Osteocyte (in vitro differentiated cells): ENCODE results near the gene COL27A1. TPM values are rescaled to one million over a fixed set of nuclear protein-coding genes. Genes with fewer than 3 reads are reported as not detected.
A peak's percentile ranks its signal among the peaks of the same experiment; 100 is the strongest.

Experiments used
- DNase-seq: peaks from one replicate; pipeline ENCODE4 v3.0.0; 2021; ENCODE audit warnings: mixed read lengths; ENCODE audit not compliant: unreplicated experiment; ENCODE audit errors: extremely low spot score
- H3K27ac Mint-ChIP-seq: one replicate; pipeline ENCODE4 v1.8.0; 2021; ENCODE audit warnings: mild to moderate bottlenecking, mixed read lengths; ENCODE audit not compliant: unreplicated experiment
- H3K27me3 Mint-ChIP-seq: one replicate; pipeline ENCODE4 v1.8.0; 2021; ENCODE audit warnings: mixed read lengths; ENCODE audit not compliant: unreplicated experiment
- H3K36me3 Mint-ChIP-seq: one replicate; pipeline ENCODE4 v1.8.0; 2021; ENCODE audit warnings: mixed read lengths; ENCODE audit not compliant: unreplicated experiment
- H3K4me1 Mint-ChIP-seq: one replicate; pipeline ENCODE4 v1.8.0; 2021; ENCODE audit warnings: mixed read lengths; ENCODE audit not compliant: unreplicated experiment
- H3K4me3 Mint-ChIP-seq: one replicate; pipeline ENCODE4 v1.8.0; 2021; ENCODE audit warnings: mild to moderate bottlenecking, moderate library complexity, mixed read lengths; ENCODE audit not compliant: unreplicated experiment
- H3K9me3 Mint-ChIP-seq: one replicate; pipeline ENCODE4 v1.8.0; 2021; ENCODE audit warnings: mixed read lengths; ENCODE audit not compliant: unreplicated experiment
- CTCF ChIP-seq: fragments of 200-600 bp; sonication (generic); IDR thresholded peaks from 2 replicates; pipeline ENCODE4 v1.5.0; 2021; ENCODE audit warnings: antibody characterized with exemption, mild to moderate bottlenecking, moderate library complexity
- total RNA-seq: library from RNA; stranded (reverse); gene quantifications from 2 replicates; pipeline ENCODE4 v1.2.1, GENCODE V29; 2021

COL27A1 gene
- total RNA-seq, 1 donor from 2014 or later = 44.4 TPM

GRCh38 chr9:114250235-114250568, 94.9 kb downstream of the COL27A1 start:
- no peaks in the 10 kb centered on the region for H3K27me3 Mint-ChIP-seq
- H3K4me3 Mint-ChIP-seq = no peak overlapping the region
- TF ChIP-seq CTCF = no peak
- no peak for DNase-seq
- H3K27ac Mint-ChIP-seq = peak overlapping the region; percentile 54
- H3K9me3 Mint-ChIP-seq = no peaks in the 10 kb centered on the region
- H3K4me1 Mint-ChIP-seq = peaks cover 10% of the 10 kb centered on the region
- H3K36me3 Mint-ChIP-seq = peaks cover 16% of the 10 kb centered on the region

GRCh38 chr9:114250648-114251047, 95.3 kb downstream of the COL27A1 start:
- H3K36me3 Mint-ChIP-seq = peaks cover 16% of the 10 kb centered on the region
- no peak for DNase-seq
- TF ChIP-seq CTCF = no peak
- no peak overlapping the region for H3K27ac Mint-ChIP-seq
- no peaks in the 10 kb centered on the region for H3K9me3 Mint-ChIP-seq
- no peaks in the 10 kb centered on the region for H3K27me3 Mint-ChIP-seq
- no peak overlapping the region for H3K4me3 Mint-ChIP-seq
- H3K4me1 Mint-ChIP-seq = peaks cover 10% of the 10 kb centered on the region

- Mint-ChIP-seq H3K9me3 (no peaks in the 10 kb centered on the region), H3K27me3 (no peaks in the 10 kb centered on the region), H3K27ac (no peak overlapping the region), H3K4me3 (no peak overlapping the region), H3K4me1 (peaks cover 10% of the 10 kb centered on the region), H3K36me3 (peaks cover 10% of the 10 kb centered on the region)
- no peak for TF ChIP-seq CTCF
- no peak for DNase-seq
These were observed 97.1 kb downstream of the COL27A1 start for GRCh38 chr9:114252394-114252793.

- H3K9me3 Mint-ChIP-seq = no peaks in the 10 kb centered on the region
- no peak for DNase-seq
- H3K27ac Mint-ChIP-seq = no peak overlapping the region
These were observed 101.5 kb downstream of the COL27A1 start for GRCh38 chr9:114256827-114257328.

GRCh38 chr9:114258218-114258617, 102.9 kb downstream of the COL27A1 start:
- Mint-ChIP-seq H3K27me3 (no peaks in the 10 kb centered on the region), H3K9me3 (no peaks in the 10 kb centered on the region), H3K4me3 (no peak overlapping the region), H3K27ac (no peak overlapping the region), H3K4me1 (no peaks in the 10 kb centered on the region), H3K36me3 (peaks cover 6% of the 10 kb centered on the region)
- TF ChIP-seq CTCF = no peak
- no peak for DNase-seq

More at GRCh38 chr9:114256827-114257328, 101.5 kb downstream of the COL27A1 start:
- Mint-ChIP-seq H3K4me1 (no peaks in the 10 kb centered on the region), H3K36me3 (peaks cover 6% of the 10 kb centered on the region), H3K4me3 (no peak overlapping the region), H3K27me3 (no peaks in the 10 kb centered on the region)
- TF ChIP-seq CTCF = no peak
